ENCODE results near the gene VDR. TPM values are rescaled to one million over a fixed set of nuclear protein-coding genes. Genes with fewer than 3 reads are reported as not detected.
A peak's percentile ranks its signal among the peaks of the same experiment; 100 is the strongest.

Gene VDR
- total RNA-seq, 4 donors from 2014 or later, result 62.3 to 191 (median 117) TPM

GRCh38 chr12:47822401-47822800 is 82.4 kb downstream of the VDR start:
- H3K4me1 ChIP-seq, result peaks cover 37 to 67% (median 47%) of the 10 kb centered on the region in 4 donors
- in situ Hi-C loops (cut with MboI; ENCODE audit: low pct_ligation_motif_present in 1 of 4, low pct_unique_long_range_greater_than_20kb in 1 of 4, low sequenced_read_pairs in 3 of 4) (no loop called here), intact Hi-C loops (cut with DNase I; ENCODE audit: low total_unique reads) (no loop called here)
- whole genome bisulfite sequencing, 2 donors (ENCODE audit: low coverage in 1 of 2), result 83% methylated on average over 2 of the region's 2 CpGs; no CpG with 5 or more reads in 1 of the 2 donors
- no peak overlapping the region for H3K4me3 ChIP-seq
- TF ChIP-seq POLR2AphosphoS5 (IDR thresholded peaks at IDR 0.05), result no peak
- TF ChIP-seq POLR2A (IDR thresholded peaks at IDR 0.05), result no peak
- no peak for TF ChIP-seq EP300 (IDR thresholded peaks at IDR 0.05; ENCODE audit: low read depth)
- no peak for TF ChIP-seq CTCF (IDR thresholded peaks at IDR 0.05)
- H3K27ac ChIP-seq, result peak overlapping the region; percentile 93 to 97 (median 96)
- no peaks in the 10 kb centered on the region for H3K27me3 ChIP-seq
- no peaks in the 10 kb centered on the region for H3K9me3 ChIP-seq
- no peaks in the 10 kb centered on the region for H3K36me3 ChIP-seq
- DNase-seq, result no peak

DNA sequence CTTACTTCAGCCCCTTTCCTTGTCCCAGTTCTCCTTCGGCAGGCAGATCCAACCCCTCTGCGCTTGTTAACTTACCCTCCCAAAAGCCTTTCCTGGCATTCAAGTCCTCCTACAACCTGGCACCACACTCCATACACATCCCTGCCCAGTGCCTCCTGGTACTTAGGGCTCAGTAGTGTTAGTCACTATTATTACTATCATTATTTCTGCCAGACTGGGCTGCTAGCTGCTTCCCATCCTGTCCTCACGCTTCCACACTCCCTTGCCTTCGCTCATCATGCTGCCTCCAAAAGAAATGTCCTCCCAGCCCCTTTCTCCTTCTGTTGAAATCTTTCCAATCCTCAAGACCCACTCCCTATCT is 83.5 kb downstream of the VDR start:
- H3K4me3 ChIP-seq, result no peak overlapping the region
- WGBS, 2 donors (ENCODE audit: low coverage in 1 of 2), result 89 to 94% methylated on average over 2 to 4 of the region's 4 CpGs
- in situ Hi-C loops (cut with MboI; ENCODE audit: low pct_ligation_motif_present in 1 of 4, low pct_unique_long_range_greater_than_20kb in 1 of 4, low sequenced_read_pairs in 3 of 4), result no loop called here

GRCh38 chr12:47820631-47821345 is 84.0 kb downstream of the VDR start:
- peak; percentile 74 for DNase-seq
- no peaks in the 10 kb centered on the region for H3K36me3 ChIP-seq
- intact Hi-C loops (cut with DNase I; ENCODE audit: low total_unique reads), result no loop called here
- no peaks in the 10 kb centered on the region for H3K27me3 ChIP-seq
- whole genome bisulfite sequencing, 2 donors (ENCODE audit: low coverage in 1 of 2), result 10 to 53% methylated on average over 4 to 17 of the region's 17 CpGs
- in situ Hi-C loops (cut with MboI; ENCODE audit: low pct_ligation_motif_present in 1 of 4, low pct_unique_long_range_greater_than_20kb in 1 of 4, low sequenced_read_pairs in 3 of 4), result no loop called here
- TF ChIP-seq EP300 (IDR thresholded peaks at IDR 0.05; ENCODE audit: low read depth) (no peak), POLR2AphosphoS5 (IDR thresholded peaks at IDR 0.05) (peak; percentile 71 to 77 (median 74)), POLR2A (IDR thresholded peaks at IDR 0.05) (peak; percentile 9), CTCF (IDR thresholded peaks at IDR 0.05) (no peak)
- H3K4me1 ChIP-seq, result peaks cover 37 to 80% (median 63%) of the 10 kb centered on the region in 4 donors
- peak overlapping the region; percentile 93 to 97 (median 96) for H3K27ac ChIP-seq
- no peaks in the 10 kb centered on the region for H3K9me3 ChIP-seq
- H3K4me3 ChIP-seq, result peak overlapping the region; percentile 59 to 80 (median 71)

More for the DNA sequence above, 83.5 kb downstream of the VDR start:
- TF ChIP-seq EP300 (IDR thresholded peaks at IDR 0.05; ENCODE audit: low read depth) (no peak), POLR2A (IDR thresholded peaks at IDR 0.05) (no peak), CTCF (IDR thresholded peaks at IDR 0.05) (no peak), POLR2AphosphoS5 (IDR thresholded peaks at IDR 0.05) (no peak)
- H3K27ac ChIP-seq, result peak overlapping the region; percentile 93 to 97 (median 96)
- no peaks in the 10 kb centered on the region for H3K36me3 ChIP-seq
- intact Hi-C loops (cut with DNase I; ENCODE audit: low total_unique reads), result no loop called here
- no peaks in the 10 kb centered on the region for H3K27me3 ChIP-seq
- H3K9me3 ChIP-seq, result no peaks in the 10 kb centered on the region
- DNase-seq, result no peak
- peaks cover 37 to 78% (median 57%) of the 10 kb centered on the region in 4 donors for H3K4me1 ChIP-seq

- H3K27me3 ChIP-seq, result no peaks in the 10 kb centered on the region
- in situ Hi-C loops (cut with MboI; ENCODE audit: low pct_ligation_motif_present in 1 of 4, low pct_unique_long_range_greater_than_20kb in 1 of 4, low sequenced_read_pairs in 3 of 4), result no loop called here
- intact Hi-C loops (cut with DNase I; ENCODE audit: low total_unique reads), result no loop called here
- TF ChIP-seq POLR2AphosphoS5 (IDR thresholded peaks at IDR 0.05) (peak in 2 of 3 donors; percentile 76 to 85), CTCF (IDR thresholded peaks at IDR 0.05) (no peak)
- H3K27ac ChIP-seq, result peak within 1 kb of the TSS; percentile 93 to 97 (median 96)
- no peaks in the 10 kb centered on the region for H3K36me3 ChIP-seq
- peak; percentile 85 for DNase-seq
- peaks cover 33 to 80% (median 60%) of the 10 kb centered on the region in 4 donors for H3K4me1 ChIP-seq
- WGBS, 2 donors (ENCODE audit: low coverage in 1 of 2), result 0% methylated on average over 1 to 26 of the region's 58 CpGs
- no peaks in the 10 kb centered on the region for H3K9me3 ChIP-seq
- peak within 1 kb of the TSS; percentile 68 to 80 (median 71) for H3K4me3 ChIP-seq
These were observed 84.7 kb downstream of the VDR start, which contains the start of gene HDAC7 for GRCh38 chr12:47819896-47820630. Gene HDAC7, minus strand, starts transcription at chr12:47819903. Its CDS starts 118 bp downstream, at chr12:47819785.

Data from transverse colon (tissue), 4 donors.